Transverse colon (tissue), 4 donors: Measurements from ENCODE around the gene ACTA2. TPM values are rescaled to one million over a fixed set of nuclear protein-coding genes. Genes with fewer than 3 reads are reported as not detected.
A peak's percentile ranks its signal among the peaks of the same experiment; 100 is the strongest.

ENCODE experiments used
- DNase-seq: peaks from one replicate; pipeline ENCODE4 v3.0.0-alpha.2; 2019
- H3K27ac ChIP-seq, 4 donors: fragments of 200-600 bp; sonication (generic); 2 replicates each; pipeline ENCODE4 v1.5.1; 2016 to 2018; ENCODE audit warnings: inconsistent platforms in 4 of 4
- H3K27me3 ChIP-seq: fragments of 200-600 bp; sonication (generic); 2 replicates; pipeline ENCODE4 v1.5.1; 2017; ENCODE audit warnings: inconsistent platforms
- H3K36me3 ChIP-seq, 4 donors: fragments of 200-600 bp; sonication (generic); 2 replicates each; pipeline ENCODE4 v1.5.1; 2017 to 2019; ENCODE audit warnings: inconsistent platforms in 4 of 4
- H3K4me1 ChIP-seq, 4 donors: fragments of 200-600 bp; sonication (generic); 2 replicates each; pipeline ENCODE4 v1.5.1; 2017 to 2020; ENCODE audit warnings: inconsistent platforms in 4 of 4
- H3K4me3 ChIP-seq, 4 donors: fragments of 200-600 bp; sonication (generic); 1 replicate in 1 of 4; 2 replicates in 3 of 4; pipeline versions ENCODE4 v1.5.1 to v1.6.1; 2017 to 2019; ENCODE audit warnings: inconsistent platforms in 4 of 4
- H3K9me3 ChIP-seq, 2 donors: fragments of 200-600 bp; sonication (generic); 2 replicates each; pipeline ENCODE4 v1.5.1; 2017 to 2019; ENCODE audit warnings: inconsistent platforms in 2 of 2
- CTCF ChIP-seq, 5 experiments: fragments of 200-600 bp in 3 of 5; fragments of 450-650 bp in 2 of 5; sonication (generic) in 3 of 5; IDR thresholded peaks; 1 replicate in 2 of 5; 2 replicates in 3 of 5; pipeline ENCODE4 v1.5.1; 2016 to 2017; ENCODE audit warnings: antibody characterized with exemption in 5 of 5, inconsistent platforms in 3 of 5, mild to moderate bottlenecking in 2 of 5, moderate library complexity in 1 of 5
- EP300 ChIP-seq: sonication (generic); formaldehyde crosslinking; IDR thresholded peaks from one replicate; pipeline ENCODE4 v1.6.1; 2017; ENCODE audit warnings: antibody characterized with exemption, low read depth
- POLR2A ChIP-seq: fragments of 450-650 bp; IDR thresholded peaks from one replicate; pipeline ENCODE4 v1.6.1; 2016; ENCODE audit warnings: antibody characterized with exemption, mild to moderate bottlenecking, moderate library complexity
- POLR2AphosphoS5 ChIP-seq, 3 donors: sonication (generic); formaldehyde crosslinking; IDR thresholded peaks; one replicate each; pipeline ENCODE4 v1.6.1; 2016; ENCODE audit warnings: antibody characterized with exemption in 3 of 3
- WGBS, 2 donors: methylation state at CpG; one replicate each; pipeline ENCODE4 v1.1.5; 2018; ENCODE audit warnings: low coverage in 1 of 2; 5-methylcytosine and 5-hydroxymethylcytosine counted together
- in situ Hi-C, 4 donors: fragments of 200-750 bp; cut with MboI; loops; one replicate each; pipeline versions ENCODE4 v1.15.0 to v1.15.1; 2017; ENCODE audit warnings: low sequenced_read_pairs in 3 of 4, low pct_ligation_motif_present in 1 of 4, low pct_unique_long_range_greater_than_20kb in 1 of 4
- intact Hi-C: fragments of 100-400 bp; cut with DNase I; formaldehyde crosslinking; loops from one replicate; pipeline ENCODE4 v1.15.1; 2023; ENCODE audit warnings: low total_unique reads
- total RNA-seq, 4 donors: library from RNA; depleted of rRNA; stranded (reverse); fragments of >200 nt; gene quantifications; one replicate each; pipeline ENCODE4 v1.1.0, GENCODE V29; 2016

The ACTA2 gene
- total RNA-seq, 4 donors from 2014 or later: 403 to 1,827 (median 457) TPM

DNA sequence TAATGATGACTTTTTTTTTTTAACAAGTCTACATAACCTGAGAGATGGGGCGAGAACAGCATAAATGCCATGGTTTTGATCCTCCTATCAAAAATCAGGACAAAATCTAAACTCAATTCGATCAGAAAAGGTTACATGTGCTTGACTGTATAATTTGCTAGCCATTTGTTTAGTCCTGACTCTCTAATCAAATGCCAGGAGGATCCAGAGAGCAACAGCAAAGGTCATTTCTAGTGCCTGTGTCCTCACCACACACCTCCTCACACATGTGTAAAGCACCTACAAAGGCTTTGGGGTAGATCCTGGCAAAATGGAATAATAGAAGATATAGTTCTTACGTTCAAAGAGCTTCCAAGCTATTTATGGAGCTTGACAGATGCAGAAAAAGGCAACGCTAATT lies 27.0 kb upstream of the ACTA2 start:
- no peak for DNase-seq
- intact Hi-C loops (no loop called here), in situ Hi-C loops (loop anchor here in 1 of 4 donors (10.0 kb wide), 1 partner anchor 45 kb away; no protein-coding TSS in a partner anchor)
- TF ChIP-seq EP300 (no peak), CTCF (IDR thresholded peaks at IDR 0.05) (no peak), POLR2AphosphoS5 (IDR thresholded peaks at IDR 0.05) (no peak), POLR2A (no peak)
- 79 to 91% methylated on average over 4 of the region's 4 CpGs for WGBS, 2 donors
- peaks cover 13 to 51% (median 26%) of the 10 kb centered on the region in 4 donors for H3K4me1 ChIP-seq
- no peaks in the 10 kb centered on the region for H3K27me3 ChIP-seq
- peak overlapping the region; percentile 72 to 83 (median 76) for H3K27ac ChIP-seq
- no peaks in the 10 kb centered on the region for H3K9me3 ChIP-seq
- no peak overlapping the region for H3K4me3 ChIP-seq
- H3K36me3 ChIP-seq: no peaks in the 10 kb centered on the region

DNA sequence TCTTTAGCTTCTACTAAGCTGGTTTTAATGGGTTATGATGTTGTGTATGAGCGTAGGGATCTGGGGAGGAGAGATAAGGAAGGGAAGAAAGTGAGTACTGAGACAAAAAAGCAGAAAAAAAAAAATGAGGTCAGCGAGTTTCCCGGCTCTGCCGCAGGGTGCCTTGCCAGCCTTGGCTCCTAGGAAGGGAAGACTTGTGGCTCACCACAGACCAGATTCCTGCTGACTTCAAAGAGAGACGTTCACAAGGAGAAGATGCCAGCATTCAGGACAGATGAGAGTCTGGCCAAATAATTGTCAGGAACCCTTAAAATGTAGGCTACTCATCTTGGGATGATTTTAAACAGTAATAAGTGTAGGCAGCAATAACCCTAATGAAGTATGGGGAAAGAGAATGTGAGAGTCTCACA lies 26.6 kb upstream of the ACTA2 start:
- H3K27ac ChIP-seq: peak overlapping the region; percentile 72 to 83 (median 76)
- DNase-seq: no peak

GRCh38 chr10:88978463-88978862 lies 25.9 kb upstream of the ACTA2 start:
- no peak overlapping the region for H3K4me3 ChIP-seq
- H3K36me3 ChIP-seq: no peaks in the 10 kb centered on the region
- H3K4me1 ChIP-seq: peaks cover 13 to 50% (median 21%) of the 10 kb centered on the region in 4 donors
- H3K27me3 ChIP-seq: no peaks in the 10 kb centered on the region
- no peak for DNase-seq
- TF ChIP-seq EP300 (no peak), POLR2AphosphoS5 (IDR thresholded peaks at IDR 0.05) (no peak), POLR2A (no peak), CTCF (IDR thresholded peaks at IDR 0.05) (no peak)
- 92 to 100% methylated on average over 1 to 2 of the region's 2 CpGs for WGBS, 2 donors
- no peaks in the 10 kb centered on the region for H3K9me3 ChIP-seq
- intact Hi-C loops: no loop called here
- in situ Hi-C loops: no loop called here
- peak overlapping the region; percentile 72 to 83 (median 76) for H3K27ac ChIP-seq

More for the DNA sequence above, 26.6 kb upstream of the ACTA2 start:
- in situ Hi-C loops (no loop called here), intact Hi-C loops (no loop called here)
- no peaks in the 10 kb centered on the region for H3K27me3 ChIP-seq
- WGBS, 2 donors: 49 to 72% methylated on average over 5 of the region's 5 CpGs
- peaks cover 13 to 53% (median 25%) of the 10 kb centered on the region in 4 donors for H3K4me1 ChIP-seq
- H3K36me3 ChIP-seq: no peaks in the 10 kb centered on the region
- TF ChIP-seq POLR2A (no peak), EP300 (peak; percentile 45), POLR2AphosphoS5 (IDR thresholded peaks at IDR 0.05) (peak; percentile 54 to 76 (median 66)), CTCF (IDR thresholded peaks at IDR 0.05) (no peak)
- no peaks in the 10 kb centered on the region for H3K9me3 ChIP-seq
- no peak overlapping the region for H3K4me3 ChIP-seq

DNA sequence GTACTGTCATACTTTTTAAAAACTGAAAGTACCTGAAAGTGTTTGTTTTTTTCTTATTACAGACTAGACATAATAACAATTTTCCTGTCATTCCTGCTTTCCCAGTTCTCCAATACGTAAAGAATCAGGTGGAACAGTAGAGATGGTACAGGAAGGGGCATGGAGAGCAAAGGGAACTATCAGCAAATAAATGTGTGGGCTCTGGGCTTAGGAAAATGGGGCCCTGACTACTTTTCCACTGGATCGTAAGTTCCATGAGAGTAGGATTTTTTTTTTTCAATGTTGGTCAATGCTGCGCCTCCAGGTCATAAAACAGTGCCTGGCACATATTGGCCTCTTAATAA lies 22.8 kb upstream of the ACTA2 start:
- H3K4me1 ChIP-seq: peaks cover 11 to 43% (median 15%) of the 10 kb centered on the region in 4 donors
- WGBS, 2 donors: 29 to 45% methylated on average over 2 to 3 of the region's 3 CpGs
- H3K9me3 ChIP-seq: no peaks in the 10 kb centered on the region
- DNase-seq: no peak
- TF ChIP-seq POLR2A (no peak), EP300 (no peak), CTCF (IDR thresholded peaks at IDR 0.05) (no peak), POLR2AphosphoS5 (IDR thresholded peaks at IDR 0.05) (no peak)
- in situ Hi-C loops (no loop called here), intact Hi-C loops (no loop called here)
- peak overlapping the region in 3 of 4 donors; percentile 32 to 59 (median 36) for H3K4me3 ChIP-seq
- peak overlapping the region; percentile 77 to 84 (median 82) for H3K27ac ChIP-seq
- no peaks in the 10 kb centered on the region for H3K27me3 ChIP-seq
- no peaks in the 10 kb centered on the region for H3K36me3 ChIP-seq
